HUES48 (cell line): ENCODE results near the gene NUP93.

ENCODE experiments used
- H3K27ac ChIP-seq: one replicate; pipeline ENCODE4 v1.7.0; 2013; ENCODE audit warnings: low read depth, low read length, inconsistent platforms
- H3K27me3 ChIP-seq: 2 replicates; pipeline ENCODE4 v1.6.1; 2013; ENCODE audit warnings: mild to moderate bottlenecking, low read length; ENCODE audit not compliant: control insufficient read depth, insufficient read depth
- H3K36me3 ChIP-seq: 2 replicates; pipeline ENCODE4 v1.6.1; 2013; ENCODE audit warnings: low read length; ENCODE audit not compliant: control insufficient read depth, insufficient read depth
- H3K4me1 ChIP-seq: 2 replicates; pipeline ENCODE4 v1.6.1; 2013; ENCODE audit warnings: mild to moderate bottlenecking, low read length; ENCODE audit not compliant: control insufficient read depth, insufficient read depth
- H3K4me3 ChIP-seq: 2 replicates; pipeline ENCODE4 v1.5.1; 2013; ENCODE audit warnings: mild to moderate bottlenecking, low read depth, low read length
- H3K9ac ChIP-seq: 2 replicates; pipeline ENCODE4 v1.6.1; 2013; ENCODE audit warnings: mild to moderate bottlenecking, low read depth, low read length, moderate library complexity
- H3K9me3 ChIP-seq: 2 replicates; pipeline ENCODE4 v1.6.1; 2013; ENCODE audit warnings: low read length; ENCODE audit not compliant: control insufficient read depth, insufficient read depth

The NUP93 gene

GRCh38 chr16:56836410-56837230 is 106.7 kb downstream of the NUP93 start:
- Histone ChIP-seq H3K9me3 (no peaks in the 10 kb centered on the region), H3K4me1 (no peaks in the 10 kb centered on the region), H3K4me3 (no peak overlapping the region), H3K9ac (no peak overlapping the region), H3K27me3 (no peaks in the 10 kb centered on the region), H3K36me3 (peaks cover 93% of the 10 kb centered on the region), H3K27ac (no peak overlapping the region)

GRCh38 chr16:56838622-56839337 is 108.9 kb downstream of the NUP93 start:
- peaks cover 93% of the 10 kb centered on the region for H3K36me3 ChIP-seq
- no peaks in the 10 kb centered on the region for H3K4me1 ChIP-seq
- H3K27me3 ChIP-seq: no peaks in the 10 kb centered on the region
- H3K9ac ChIP-seq: no peak overlapping the region
- no peaks in the 10 kb centered on the region for H3K9me3 ChIP-seq
- H3K4me3 ChIP-seq: no peak overlapping the region
- H3K27ac ChIP-seq: no peak overlapping the region

GRCh38 chr16:56841233-56841632 is 111.3 kb downstream of the NUP93 start:
- Histone ChIP-seq H3K27me3 (no peaks in the 10 kb centered on the region), H3K27ac (no peak overlapping the region), H3K9ac (no peak overlapping the region), H3K4me1 (no peaks in the 10 kb centered on the region), H3K4me3 (no peak overlapping the region), H3K9me3 (no peaks in the 10 kb centered on the region), H3K36me3 (peaks cover 89% of the 10 kb centered on the region)

- Histone ChIP-seq H3K9ac (no peak overlapping the region), H3K4me3 (no peak overlapping the region), H3K9me3 (no peaks in the 10 kb centered on the region), H3K27ac (no peak overlapping the region), H3K36me3 (peaks cover 85% of the 10 kb centered on the region), H3K27me3 (no peaks in the 10 kb centered on the region), H3K4me1 (no peaks in the 10 kb centered on the region)
Observed at GRCh38 chr16:56841659-56842058, 111.7 kb downstream of the NUP93 start.

GRCh38 chr16:56842133-56842532 is 112.2 kb downstream of the NUP93 start:
- peaks cover 80% of the 10 kb centered on the region for H3K36me3 ChIP-seq
- H3K4me3 ChIP-seq: no peak overlapping the region
- H3K9ac ChIP-seq: no peak overlapping the region
- H3K27ac ChIP-seq: no peak overlapping the region
- H3K9me3 ChIP-seq: no peaks in the 10 kb centered on the region
- no peaks in the 10 kb centered on the region for H3K27me3 ChIP-seq
- no peaks in the 10 kb centered on the region for H3K4me1 ChIP-seq

GRCh38 chr16:56844056-56844455 is 114.1 kb downstream of the NUP93 start:
- 0 out of 2 replicates have a peak, but pooled peaks cover 3% of the 10 kb centered on the region for H3K4me1 ChIP-seq
- no peak overlapping the region for H3K9ac ChIP-seq
- no peak overlapping the region for H3K4me3 ChIP-seq
- peaks cover 61% of the 10 kb centered on the region for H3K36me3 ChIP-seq
- H3K27ac ChIP-seq: no peak overlapping the region
- H3K9me3 ChIP-seq: no peaks in the 10 kb centered on the region
- H3K27me3 ChIP-seq: no peaks in the 10 kb centered on the region

GRCh38 chr16:56847173-56847910 is 117.4 kb downstream of the NUP93 start:
- no peaks in the 10 kb centered on the region for H3K9me3 ChIP-seq

GRCh38 chr16:56848029-56848936 is 118.4 kb downstream of the NUP93 start:
- Histone ChIP-seq H3K4me3 (no peak overlapping the region), H3K27ac (no peak overlapping the region), H3K4me1 (peaks cover 12% of the 10 kb centered on the region; the same call in 1 of the 2 replicates), H3K9ac (no peak overlapping the region), H3K36me3 (peaks cover 22% of the 10 kb centered on the region), H3K9me3 (no peaks in the 10 kb centered on the region), H3K27me3 (no peaks in the 10 kb centered on the region)

More at GRCh38 chr16:56847173-56847910, 117.4 kb downstream of the NUP93 start:
- Histone ChIP-seq H3K27me3 (no peaks in the 10 kb centered on the region), H3K4me1 (peaks cover 12% of the 10 kb centered on the region; the same call in 1 of the 2 replicates), H3K4me3 (no peak overlapping the region), H3K9ac (no peak overlapping the region), H3K36me3 (peaks cover 32% of the 10 kb centered on the region), H3K27ac (no peak overlapping the region)

- Histone ChIP-seq H3K36me3 (peaks cover 14% of the 10 kb centered on the region), H3K27ac (no peak overlapping the region), H3K4me3 (no peak overlapping the region), H3K4me1 (peaks cover 12% of the 10 kb centered on the region; the same call in 1 of the 2 replicates), H3K9ac (no peak overlapping the region), H3K27me3 (no peaks in the 10 kb centered on the region), H3K9me3 (no peaks in the 10 kb centered on the region)
Observed at GRCh38 chr16:56848955-56849689, 119.2 kb downstream of the NUP93 start.
